Heart right ventricle (tissue), 16 donors: ENCODE data around the gene MTX3. TPM values are rescaled to one million over a fixed set of nuclear protein-coding genes. Genes with fewer than 3 reads are reported as not detected.

Experiments
- ATAC-seq, 8 donors: fragments of 200-7000 bp; cut with Tn5 transposase; one replicate each; pipeline ENCODE4 v1.9.1; 2020; ENCODE audit warnings: mild to moderate bottlenecking in 8 of 8, moderate library complexity in 8 of 8, moderate number of reproducible peaks in 1 of 8
- DNase-seq, 2 donors: peaks; one replicate each; pipeline ENCODE4 v3.0.0-alpha.2; 2020
- H3K27ac ChIP-seq, 10 donors: fragments of 200-600 bp; sonication (generic) in 2 of 10; one replicate each; pipeline versions ENCODE4 v1.5.0 to v1.8.0; 2020 to 2022; ENCODE audit warnings: mild to moderate bottlenecking in 3 of 10
- H3K27me3 ChIP-seq, 7 donors: fragments of 200-600 bp; one replicate each; pipeline ENCODE4 v1.8.0; 2021 to 2022; ENCODE audit warnings: mild to moderate bottlenecking in 2 of 7
- H3K36me3 ChIP-seq, 9 donors: fragments of 200-600 bp; sonication (generic) in 1 of 9; one replicate each; pipeline versions ENCODE4 v1.5.0 to v1.8.0; 2020 to 2022; ENCODE audit warnings: mild to moderate bottlenecking in 2 of 9
- H3K4me1 ChIP-seq, 9 donors: fragments of 200-600 bp; sonication (generic) in 1 of 9; one replicate each; pipeline versions ENCODE4 v1.5.0 to v1.8.0; 2020 to 2022; ENCODE audit warnings: mild to moderate bottlenecking in 4 of 9
- H3K4me3 ChIP-seq, 10 donors: fragments of 200-600 bp; sonication (generic) in 2 of 10; one replicate each; pipeline versions ENCODE4 v1.5.0 to v1.8.0; 2020 to 2022; ENCODE audit warnings: mild to moderate bottlenecking in 7 of 10, moderate library complexity in 2 of 10
- H3K9me3 ChIP-seq, 11 donors: fragments of 200-600 bp in 10 of 11; sonication (generic) in 2 of 11; one replicate each; pipeline versions ENCODE4 v1.5.0 to v1.8.0; 2013 to 2022; ENCODE audit warnings: mild to moderate bottlenecking in 2 of 11, control low read depth in 1 of 11, moderate library complexity in 1 of 11
- CTCF ChIP-seq, 9 donors: fragments of 200-600 bp; sonication (generic) in 2 of 9; IDR thresholded peaks; one replicate each; pipeline versions ENCODE4 v1.5.0 to v1.8.0; 2021 to 2022; ENCODE audit warnings: antibody characterized with exemption in 9 of 9, mild to moderate bottlenecking in 5 of 9, moderate library complexity in 1 of 9
- WGBS, 2 donors: extraction: QIAGEN DNeasy Blood & Tissue Kit; methylation state at CpG; one replicate each; pipeline ENCODE4 v1.1.7; 2013; ENCODE audit warnings: inconsistent platforms in 1 of 2; 5-methylcytosine and 5-hydroxymethylcytosine counted together
- intact Hi-C, 10 donors: fragments of 100-400 bp; cut with DNase I; formaldehyde crosslinking; loops; one replicate each; pipeline versions ENCODE4 v1.11.1 to v1.14.2; 2022
- polyA plus RNA-seq, 2 donors: library from polyadenylated mRNA; stranded (reverse); fragments of 200-250 nt; gene quantifications; one replicate each; pipeline ENCODE4 v1.2.3, GENCODE V29; 2013
- total RNA-seq, 10 donors: library from RNA; stranded (reverse); fragmentation: NEBNext Ultra II Directional in 3 of 10; extraction: Animal tissue kit (Norgen Biotek cat#: 25700) in 3 of 10; gene quantifications; one replicate each; pipeline versions ENCODE4 v1.2.1 to v1.2.4, GENCODE V29; 2021 to 2023
- donor health status: Arrhythmogenic right ventricular cardiomyopathy.
- donor health status: ischemic (EF 13 %, LVEDD 7.1; RV severe dilation, severe dysfunction).
- donor health status: healthy with polysubstance abuse.
- donor health status: DM: no; HTN: yes; CAD: no.
- donor health status: DM: no; HTN: no; CAD: no.
- donor health status: ischemic (EF 25% LVEDD 6.9; RV normal size, moderate dysfunction).
- donor health status: ischemic (EF 25% LVEDD 5.7; RV mildly dilated, moderate dysfunction).
- donor health status: healthy.
- donor health status: DM: yes; HTN: yes; CAD: no.
- donor health status: Ischemic cardiomyopathy.
- donor health status: ischemic (EF 35%, LVEDD 5.7; RV mildly dilated, moderate dysfunction).
- donor health status: nonischemic (EF 11% LVEDD 7.7; RV severe dilation, severe dysfunction).
- donor health status: DM: yes; HTN: yes; CAD: no.
- donor health status: PGD.
- donor health status: ischemic (EF 29% LVEDD 5.4; RV normal size, mild dysfunction).
- donor health status: nonischemic (EF 23%, LVEDD 6.1; RV moderate dilation, normal function).

The MTX3 gene
- total and polyA plus RNA-seq, 12 donors = 4.3 to 14.5 (median 11.3) TPM

- no peaks in the 10 kb centered on the region for H3K27me3 ChIP-seq
- no peaks in the 10 kb centered on the region for H3K36me3 ChIP-seq
- intact Hi-C loops = no loop called here
- H3K27ac ChIP-seq = no peak overlapping the region
- WGBS, 2 donors = 84% methylated on average over 9 of the region's 9 CpGs
- H3K9me3 ChIP-seq = no peaks in the 10 kb centered on the region
- DNase-seq = no peak
- peak in 1 of 8 donors; percentile 12 for ATAC-seq
- TF ChIP-seq CTCF (IDR thresholded peaks at IDR 0.05) = no peak
- no peak overlapping the region for H3K4me3 ChIP-seq
- H3K4me1 ChIP-seq = no peaks in the 10 kb centered on the region
Measured at GRCh38 chr5:79961716-79962574, 29.1 kb downstream of the MTX3 start.

- Histone ChIP-seq H3K27me3 (no peaks in the 10 kb centered on the region), H3K4me1 (peaks cover 0 to 9% (median 0%) of the 10 kb centered on the region in 9 donors), H3K36me3 (no peaks in the 10 kb centered on the region), H3K27ac (no peak overlapping the region), H3K9me3 (no peaks in the 10 kb centered on the region), H3K4me3 (no peak overlapping the region)
- DNase-seq = no peak
- no peak for ATAC-seq
- WGBS, 2 donors = 85 to 91% methylated on average over 8 of the region's 8 CpGs
- TF ChIP-seq CTCF (IDR thresholded peaks at IDR 0.05) = no peak
- intact Hi-C loops = no loop called here
Measured at GRCh38 chr5:79959407-79959806, 31.7 kb downstream of the MTX3 start.

- DNase-seq (no peak), ATAC-seq (no peak)
- intact Hi-C loops = no loop called here
- H3K4me1 ChIP-seq = peaks cover 0 to 9% (median 0%) of the 10 kb centered on the region in 9 donors
- H3K4me3 ChIP-seq = no peak overlapping the region
- no peaks in the 10 kb centered on the region for H3K9me3 ChIP-seq
- WGBS, 2 donors = 68 to 72% methylated on average over 6 of the region's 6 CpGs
- no peak for TF ChIP-seq CTCF (IDR thresholded peaks at IDR 0.05)
- H3K27me3 ChIP-seq = no peaks in the 10 kb centered on the region
- H3K36me3 ChIP-seq = no peaks in the 10 kb centered on the region
- H3K27ac ChIP-seq = no peak overlapping the region
Measured at GRCh38 chr5:79955941-79956670, 35.0 kb downstream of the MTX3 start.

- Histone ChIP-seq H3K4me1 (peaks cover 0 to 9% (median 0%) of the 10 kb centered on the region in 9 donors), H3K36me3 (no peaks in the 10 kb centered on the region), H3K4me3 (no peak overlapping the region), H3K9me3 (no peaks in the 10 kb centered on the region), H3K27ac (no peak overlapping the region), H3K27me3 (no peaks in the 10 kb centered on the region)
- intact Hi-C loops = no loop called here
- WGBS, 2 donors = 83 to 85% methylated on average over 5 of the region's 5 CpGs
- DNase-seq (no peak), ATAC-seq (no peak)
- no peak for TF ChIP-seq CTCF (IDR thresholded peaks at IDR 0.05)
Measured at GRCh38 chr5:79955356-79955895, 35.6 kb downstream of the MTX3 start.
